GM19328 (cell line): ENCODE data around the gene KIAA1671.

Source experiments
- ATAC-seq: cut with Tn5 transposase; IDR thresholded peaks from one replicate; pipeline ENCODE4 v1.9.1; 2021; ENCODE audit warnings: mild to moderate bottlenecking, moderate library complexity; ENCODE audit not compliant: unreplicated experiment

Gene KIAA1671

GRCh38 chr22:25134451-25134850 lies 181.9 kb downstream of the KIAA1671 start:
- no peak for ATAC-seq

- ATAC-seq, result no peak
Observed at GRCh38 chr22:25136953-25137576, 184.5 kb downstream of the KIAA1671 start.

- ATAC-seq, result no peak
Observed at GRCh38 chr22:25137577-25138525, 185.3 kb downstream of the KIAA1671 start.

- ATAC-seq, result no peak
Observed at GRCh38 chr22:25139062-25139461, 186.5 kb downstream of the KIAA1671 start.

- no peak for ATAC-seq
Observed at GRCh38 chr22:25142102-25142501, 189.6 kb downstream of the KIAA1671 start.

- no peak for ATAC-seq
Observed at GRCh38 chr22:25143156-25144076, 190.9 kb downstream of the KIAA1671 start.

GRCh38 chr22:25144522-25144921 lies 192.0 kb downstream of the KIAA1671 start:
- no peak for ATAC-seq

GRCh38 chr22:25146307-25146706 lies 193.8 kb downstream of the KIAA1671 start:
- no peak for ATAC-seq

GRCh38 chr22:25146906-25147641 lies 194.6 kb downstream of the KIAA1671 start:
- no peak for ATAC-seq

GRCh38 chr22:25147642-25147928 lies 195.1 kb downstream of the KIAA1671 start:
- ATAC-seq, result no peak

GRCh38 chr22:25148149-25148691 lies 195.7 kb downstream of the KIAA1671 start:
- ATAC-seq, result no peak

- ATAC-seq, result no peak
Observed at GRCh38 chr22:25149014-25149413, 196.5 kb downstream of the KIAA1671 start.

GRCh38 chr22:25153961-25154666 lies 201.6 kb downstream of the KIAA1671 start:
- no peak for ATAC-seq

- no peak for ATAC-seq
Observed at GRCh38 chr22:25154667-25154999, 202.1 kb downstream of the KIAA1671 start.

GRCh38 chr22:25156736-25157135 lies 204.2 kb downstream of the KIAA1671 start:
- ATAC-seq, result no peak

- ATAC-seq, result no peak
Observed at GRCh38 chr22:25159028-25159427, 206.5 kb downstream of the KIAA1671 start.

GRCh38 chr22:25160120-25160996 lies 207.8 kb downstream of the KIAA1671 start:
- no peak for ATAC-seq

GRCh38 chr22:25161017-25161915 lies 208.8 kb downstream of the KIAA1671 start:
- ATAC-seq, result no peak
